Loucy (cell line): ENCODE results near the gene GID8.

Source experiments
- H2AFZ ChIP-seq: fragments of 200-600 bp; sonication (generic); 2 replicates; pipeline ENCODE4 v1.6.0; 2016; ENCODE audit warnings: antibody characterized with exemption, mild to moderate bottlenecking, low read length, moderate library complexity
- H3F3A ChIP-seq: fragments of 200-600 bp; 2 replicates; pipeline ENCODE4 v1.6.0; 2016; ENCODE audit warnings: antibody characterized with exemption, low read depth, mild to moderate bottlenecking
- H3K27me3 ChIP-seq: fragments of 200-600 bp; sonication (generic); 2 replicates; pipeline ENCODE4 v1.6.1; 2014; ENCODE audit warnings: low read length, mild to moderate bottlenecking; ENCODE audit not compliant: insufficient read depth, poor library complexity, severe bottlenecking
- H3K36me3 ChIP-seq: fragments of 200-600 bp; sonication (generic); 2 replicates; pipeline ENCODE4 v1.6.1; 2016; ENCODE audit warnings: low read length; ENCODE audit not compliant: insufficient read depth
- H3K4me1 ChIP-seq: fragments of 200-600 bp; sonication (generic); 2 replicates; pipeline ENCODE4 v1.5.1; 2014; ENCODE audit warnings: low read length, mild to moderate bottlenecking; ENCODE audit not compliant: insufficient read depth, poor library complexity, severe bottlenecking
- H3K4me2 ChIP-seq: fragments of 200-600 bp; sonication (generic); 2 replicates; pipeline ENCODE4 v1.6.0; 2014; ENCODE audit warnings: antibody characterized with exemption, low read length, low read depth, mild to moderate bottlenecking; ENCODE audit not compliant: poor library complexity, severe bottlenecking
- H3K4me3 ChIP-seq: fragments of 200-600 bp; sonication (generic); 2 replicates; pipeline ENCODE4 v1.5.1; 2014; ENCODE audit warnings: low read length, mild to moderate bottlenecking, mixed read lengths; ENCODE audit not compliant: poor library complexity, severe bottlenecking
- H3K79me2 ChIP-seq: fragments of 200-600 bp; sonication (generic); 2 replicates; pipeline ENCODE4 v1.6.1; 2014; ENCODE audit warnings: low read length; ENCODE audit not compliant: insufficient read depth
- H3K9ac ChIP-seq: fragments of 200-600 bp; sonication (generic); 2 replicates; pipeline ENCODE4 v1.6.0; 2014; ENCODE audit warnings: mild to moderate bottlenecking, low read depth, low read length, moderate library complexity; ENCODE audit not compliant: poor library complexity, severe bottlenecking
- H3K9me2 ChIP-seq: fragments of 200-600 bp; sonication (generic); replicated peaks from 2 replicates; pipeline ENCODE4 v1.6.1; 2016; ENCODE audit warnings: low read depth, low read length, mixed read lengths
- H3K9me3 ChIP-seq: fragments of 200-600 bp; sonication (generic); 2 replicates; pipeline ENCODE4 v1.6.1; 2014; ENCODE audit warnings: mild to moderate bottlenecking, antibody characterized with exemption, low read length, low read depth; ENCODE audit not compliant: insufficient read depth
- H4K20me1 ChIP-seq: fragments of 200-600 bp; sonication (generic); 2 replicates; pipeline ENCODE4 v1.6.0; 2014; ENCODE audit warnings: antibody characterized with exemption, low read length, mild to moderate bottlenecking; ENCODE audit not compliant: insufficient read depth, poor library complexity, severe bottlenecking
- EZH2phosphoT487 ChIP-seq: fragments of 200-600 bp; IDR thresholded peaks from 2 replicates; pipeline ENCODE4 v1.6.1; 2018; ENCODE audit warnings: antibody characterized with exemption, mild to moderate bottlenecking, moderate library complexity, borderline replicate concordance
- TF ChIP-seq, protein P1 (sequence below): fragments of 200-600 bp; sonication (generic); conservative IDR thresholded peaks from 2 replicates; pipeline ENCODE4 v1.5.1; 2014; ENCODE audit warnings: mild to moderate bottlenecking, antibody characterized with exemption, low read length

Gene GID8

DNA sequence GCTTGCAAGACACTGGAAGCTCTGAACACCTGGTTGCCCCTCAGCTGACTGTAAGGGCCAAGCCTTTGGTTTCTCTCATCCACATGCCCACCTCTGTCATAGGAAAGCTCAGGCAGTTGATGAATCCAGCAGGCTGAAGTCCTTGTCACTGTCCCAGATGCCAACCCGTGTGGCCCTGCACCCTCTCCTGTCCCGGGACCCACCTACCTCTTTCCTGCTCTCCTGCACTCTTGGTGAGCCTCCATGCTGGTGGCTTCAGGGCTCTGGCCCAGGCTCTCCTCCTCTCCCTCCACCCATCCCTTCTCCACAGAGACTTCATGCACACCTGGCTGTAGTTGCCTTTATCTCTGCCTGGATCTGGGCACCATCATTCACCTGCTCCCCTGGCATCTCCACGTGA, 4.0 kb upstream of the GID8 start:
- Histone ChIP-seq H3K4me3 (peak overlapping the region; percentile 83), H3F3A (0 out of 2 replicates have a peak, but pooled peaks cover under 1% of the 10 kb centered on the region), H3K27me3 (no peaks in the 10 kb centered on the region), H3K9ac (peak overlapping the region; percentile 98), H3K79me2 (peaks cover 96% of the 10 kb centered on the region), H3K4me1 (peaks cover 48% of the 10 kb centered on the region), H4K20me1 (peaks cover 79% of the 10 kb centered on the region), H3K9me2 (no peaks in the 10 kb centered on the region), H3K4me2 (peak overlapping the region; percentile 92), H3K36me3 (no peaks in the 10 kb centered on the region), H3K9me3 (no peaks in the 10 kb centered on the region), H2AFZ (no peak overlapping the region)
- TF ChIP-seq, protein P1, sequence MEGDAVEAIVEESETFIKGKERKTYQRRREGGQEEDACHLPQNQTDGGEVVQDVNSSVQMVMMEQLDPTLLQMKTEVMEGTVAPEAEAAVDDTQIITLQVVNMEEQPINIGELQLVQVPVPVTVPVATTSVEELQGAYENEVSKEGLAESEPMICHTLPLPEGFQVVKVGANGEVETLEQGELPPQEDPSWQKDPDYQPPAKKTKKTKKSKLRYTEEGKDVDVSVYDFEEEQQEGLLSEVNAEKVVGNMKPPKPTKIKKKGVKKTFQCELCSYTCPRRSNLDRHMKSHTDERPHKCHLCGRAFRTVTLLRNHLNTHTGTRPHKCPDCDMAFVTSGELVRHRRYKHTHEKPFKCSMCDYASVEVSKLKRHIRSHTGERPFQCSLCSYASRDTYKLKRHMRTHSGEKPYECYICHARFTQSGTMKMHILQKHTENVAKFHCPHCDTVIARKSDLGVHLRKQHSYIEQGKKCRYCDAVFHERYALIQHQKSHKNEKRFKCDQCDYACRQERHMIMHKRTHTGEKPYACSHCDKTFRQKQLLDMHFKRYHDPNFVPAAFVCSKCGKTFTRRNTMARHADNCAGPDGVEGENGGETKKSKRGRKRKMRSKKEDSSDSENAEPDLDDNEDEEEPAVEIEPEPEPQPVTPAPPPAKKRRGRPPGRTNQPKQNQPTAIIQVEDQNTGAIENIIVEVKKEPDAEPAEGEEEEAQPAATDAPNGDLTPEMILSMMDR = no peak
- TF ChIP-seq EZH2phosphoT487 = no peak

DNA sequence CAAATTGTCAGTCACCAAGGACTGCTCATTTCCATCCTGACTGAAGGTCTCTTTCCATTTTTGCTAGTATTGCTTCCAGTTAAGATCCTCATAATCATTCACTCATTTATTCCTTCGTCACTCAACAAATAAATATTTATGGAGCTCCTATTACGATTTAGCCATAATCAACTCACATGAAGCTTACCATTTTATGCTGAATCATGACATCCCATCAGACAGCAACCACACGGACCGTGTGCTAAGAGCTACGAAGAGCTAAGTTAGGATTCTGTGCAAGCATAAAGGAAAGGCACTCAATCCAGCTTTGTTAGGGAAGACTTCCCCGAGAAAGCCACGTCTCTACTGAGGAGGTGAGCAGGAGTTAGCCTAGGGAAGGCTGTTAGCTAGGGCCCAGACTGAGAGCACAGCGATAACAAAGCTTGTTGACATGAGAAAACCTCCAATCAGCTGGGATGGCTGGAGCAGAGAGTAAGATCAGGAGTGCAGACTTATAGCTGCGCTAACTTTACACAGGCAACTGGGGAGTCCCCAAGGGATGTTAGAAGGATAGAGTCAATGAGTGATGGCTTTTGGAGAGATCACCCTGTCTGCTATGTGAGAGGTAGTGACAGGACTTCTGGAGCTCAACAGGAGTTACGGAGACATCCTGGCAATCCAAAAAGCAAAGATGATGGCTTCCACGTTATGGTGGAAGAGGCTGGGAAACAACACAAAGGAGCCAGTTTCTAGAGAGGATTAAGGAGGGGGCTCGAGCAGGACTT, 2.6 kb upstream of the GID8 start:
- Histone ChIP-seq H3K9me2 (no peaks in the 10 kb centered on the region), H3K4me2 (peak overlapping the region; percentile 92), H3K4me3 (peak overlapping the region; percentile 83), H3K9ac (peak overlapping the region; percentile 98), H3K9me3 (no peaks in the 10 kb centered on the region), H3K27me3 (no peaks in the 10 kb centered on the region), H3K79me2 (peaks cover 96% of the 10 kb centered on the region), H3K36me3 (no peaks in the 10 kb centered on the region), H4K20me1 (peaks cover 78% of the 10 kb centered on the region), H3K4me1 (peaks cover 45% of the 10 kb centered on the region), H2AFZ (no peak overlapping the region), H3F3A (no peaks in the 10 kb centered on the region)
- TF ChIP-seq, protein P1 = no peak
- TF ChIP-seq EZH2phosphoT487 = no peak

DNA sequence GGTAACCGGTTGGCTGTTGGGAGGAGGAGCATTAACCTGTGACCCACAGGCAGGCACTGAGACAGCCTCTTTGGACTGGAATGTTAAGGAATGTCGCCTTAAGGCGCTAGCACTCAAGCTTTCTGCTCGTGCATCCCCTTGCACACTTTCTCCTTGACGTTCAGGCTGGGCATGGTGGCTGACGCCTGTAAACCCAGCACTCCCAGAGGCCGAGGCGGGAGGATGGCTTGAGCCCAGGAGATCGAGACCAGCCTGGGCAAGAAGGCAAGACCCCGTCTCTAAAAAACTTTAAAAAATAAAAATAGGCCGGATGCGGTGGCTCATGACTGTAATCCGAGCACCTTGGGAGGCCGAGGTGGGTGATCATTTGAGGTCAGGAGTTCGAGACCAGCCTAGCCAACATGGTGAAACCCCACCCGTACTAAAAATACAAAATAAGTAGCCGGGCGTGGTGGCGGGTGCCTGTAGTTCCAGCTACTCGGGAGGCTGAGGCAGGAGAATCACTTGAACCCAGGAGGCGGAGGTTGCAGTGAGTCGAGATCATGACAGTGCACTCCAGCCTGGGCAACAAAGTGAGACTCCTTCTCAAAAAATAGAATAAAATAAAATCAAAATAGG, 1.9 kb upstream of the GID8 start:
- Histone ChIP-seq H3K79me2 (peaks cover 96% of the 10 kb centered on the region), H3K9me3 (no peaks in the 10 kb centered on the region), H3K4me3 (peak overlapping the region; percentile 83), H3K9me2 (no peaks in the 10 kb centered on the region), H3F3A (no peaks in the 10 kb centered on the region), H3K4me2 (peak overlapping the region; percentile 92), H3K9ac (peak overlapping the region; percentile 98), H3K36me3 (no peaks in the 10 kb centered on the region), H4K20me1 (peaks cover 76% of the 10 kb centered on the region), H3K4me1 (peaks cover 46% of the 10 kb centered on the region), H3K27me3 (no peaks in the 10 kb centered on the region), H2AFZ (no peak overlapping the region)
- TF ChIP-seq, protein P1 = no peak
- TF ChIP-seq EZH2phosphoT487 = no peak
